SJCRH30 (cell line): ENCODE results near the gene BCAP31. TPM values are rescaled to one million over a fixed set of nuclear protein-coding genes. Genes with fewer than 3 reads are reported as not detected.

Experiments
- DNase-seq, 2 experiments: peaks; one replicate each; pipeline ENCODE4 v3.0.0-alpha.2; 2015 to 2020
- H3K27ac ChIP-seq: fragments of 250-450 bp; sonication (Bioruptor Pico); 2 replicates; pipeline ENCODE4 v1.5.1; 2020; ENCODE audit warnings: mild to moderate bottlenecking, moderate library complexity
- H3K27me3 ChIP-seq: fragments of 250-450 bp; sonication (Bioruptor Pico); 2 replicates; pipeline ENCODE4 v1.5.1; 2020; ENCODE audit warnings: mild to moderate bottlenecking, moderate library complexity
- H3K36me3 ChIP-seq: fragments of 250-450 bp; sonication (Bioruptor Pico); 2 replicates; pipeline ENCODE4 v1.5.1; 2020; ENCODE audit warnings: mild to moderate bottlenecking, moderate library complexity
- H3K4me1 ChIP-seq: fragments of 250-450 bp; sonication (Bioruptor Pico); 2 replicates; pipeline ENCODE4 v1.5.1; 2020; ENCODE audit warnings: mild to moderate bottlenecking, moderate library complexity
- H3K4me3 ChIP-seq: fragments of 250-450 bp; sonication (Bioruptor Pico); 2 replicates; pipeline ENCODE4 v1.5.1; 2020; ENCODE audit warnings: mild to moderate bottlenecking, moderate library complexity
- H3K9me3 ChIP-seq: fragments of 250-450 bp; sonication (Bioruptor Pico); replicated peaks from 2 replicates; pipeline ENCODE4 v1.5.1; 2020; ENCODE audit warnings: mild to moderate bottlenecking, moderate library complexity
- total RNA-seq: library from RNA; depleted of rRNA; stranded (reverse); fragments of >200 nt; shearing (Covaris generic); gene quantifications from 2 replicates; pipeline ENCODE4 v1.2.3, GENCODE V29; 2014; rRNA removed

The BCAP31 gene
- 77.9 and 78.0 TPM in 2 replicates for total RNA-seq

- Histone ChIP-seq H3K4me3 (peak within 1 kb of the TSS; percentile 67), H3K36me3 (peaks cover 2% of the 10 kb centered on the region; the same call in 1 of the 2 replicates), H3K9me3 (no peaks in the 10 kb centered on the region), H3K4me1 (peaks cover 11% of the 10 kb centered on the region), H3K27ac (peak within 1 kb of the TSS; percentile 26), H3K27me3 (no peaks in the 10 kb centered on the region)
- peak; percentile 87 to 88 for DNase-seq
These were observed at the start of gene BCAP31, which contains the start of gene ABCD1 for GRCh38 chrX:153724252-153725038. Gene BCAP31 (minus strand): TSS chrX:153724387. CDS start chrX:153723244, 1,143 bp downstream. Gene ABCD1 (plus strand): TSS chrX:153724856. CDS start chrX:153725267, 411 bp downstream.

GRCh38 chrX:153773218-153773611 lies 49.0 kb upstream of the BCAP31 start:
- Histone ChIP-seq H3K27ac (no peak overlapping the region), H3K27me3 (no peaks in the 10 kb centered on the region), H3K4me1 (no peaks in the 10 kb centered on the region), H3K4me3 (no peak overlapping the region), H3K36me3 (no peaks in the 10 kb centered on the region), H3K9me3 (no peaks in the 10 kb centered on the region)
- no peak for DNase-seq

GRCh38 chrX:153772316-153773217 lies 48.4 kb upstream of the BCAP31 start:
- DNase-seq = no peak

GRCh38 chrX:153771415-153772315 lies 47.5 kb upstream of the BCAP31 start:
- Histone ChIP-seq H3K4me3 (no peak overlapping the region), H3K4me1 (0 out of 2 replicates have a peak, but pooled peaks cover under 1% of the 10 kb centered on the region), H3K36me3 (no peaks in the 10 kb centered on the region), H3K9me3 (no peaks in the 10 kb centered on the region), H3K27ac (no peak overlapping the region), H3K27me3 (no peaks in the 10 kb centered on the region)
- DNase-seq = no peak

More at GRCh38 chrX:153772316-153773217, 48.4 kb upstream of the BCAP31 start:
- Histone ChIP-seq H3K27ac (no peak overlapping the region), H3K4me3 (no peak overlapping the region), H3K9me3 (no peaks in the 10 kb centered on the region), H3K4me1 (no peaks in the 10 kb centered on the region), H3K36me3 (no peaks in the 10 kb centered on the region), H3K27me3 (no peaks in the 10 kb centered on the region)

GRCh38 chrX:153770601-153771414 lies 46.6 kb upstream of the BCAP31 start:
- Histone ChIP-seq H3K36me3 (no peaks in the 10 kb centered on the region), H3K27me3 (no peaks in the 10 kb centered on the region), H3K27ac (no peak overlapping the region), H3K4me1 (0 out of 2 replicates have a peak, but pooled peaks cover 2% of the 10 kb centered on the region), H3K9me3 (no peaks in the 10 kb centered on the region), H3K4me3 (no peak overlapping the region)
- no peak for DNase-seq

GRCh38 chrX:153769865-153770600 lies 45.8 kb upstream of the BCAP31 start:
- no peaks in the 10 kb centered on the region for H3K9me3 ChIP-seq
- H3K27ac ChIP-seq = no peak overlapping the region
- no peak for DNase-seq
- 0 out of 2 replicates have a peak, but pooled peaks cover 3% of the 10 kb centered on the region for H3K4me1 ChIP-seq
- H3K27me3 ChIP-seq = no peaks in the 10 kb centered on the region
- H3K36me3 ChIP-seq = no peaks in the 10 kb centered on the region
- no peak overlapping the region for H3K4me3 ChIP-seq

GRCh38 chrX:153769158-153769864 lies 45.1 kb upstream of the BCAP31 start:
- Histone ChIP-seq H3K36me3 (no peaks in the 10 kb centered on the region), H3K4me3 (no peak overlapping the region), H3K4me1 (peaks cover 10% of the 10 kb centered on the region; the same call in 1 of the 2 replicates), H3K27ac (no peak overlapping the region), H3K9me3 (no peaks in the 10 kb centered on the region), H3K27me3 (no peaks in the 10 kb centered on the region)
- DNase-seq = no peak

GRCh38 chrX:153768311-153769157 lies 44.3 kb upstream of the BCAP31 start:
- no peaks in the 10 kb centered on the region for H3K36me3 ChIP-seq
- H3K4me3 ChIP-seq = no peak overlapping the region
- no peaks in the 10 kb centered on the region for H3K9me3 ChIP-seq
- H3K27me3 ChIP-seq = no peaks in the 10 kb centered on the region
- no peak for DNase-seq
- H3K4me1 ChIP-seq = peaks cover 10% of the 10 kb centered on the region; the same call in 1 of the 2 replicates
- no peak overlapping the region for H3K27ac ChIP-seq

GRCh38 chrX:153767674-153768055 lies 43.5 kb upstream of the BCAP31 start:
- no peaks in the 10 kb centered on the region for H3K36me3 ChIP-seq
- H3K27me3 ChIP-seq = no peaks in the 10 kb centered on the region
- no peak for DNase-seq
- no peaks in the 10 kb centered on the region for H3K9me3 ChIP-seq
- H3K4me1 ChIP-seq = peaks cover 10% of the 10 kb centered on the region; the same call in 1 of the 2 replicates
- no peak overlapping the region for H3K27ac ChIP-seq
- H3K4me3 ChIP-seq = no peak overlapping the region

GRCh38 chrX:153766871-153767673 lies 42.9 kb upstream of the BCAP31 start:
- no peak overlapping the region for H3K27ac ChIP-seq

More at GRCh38 chrX:153766871-153767673, 42.9 kb upstream of the BCAP31 start:
- no peak for DNase-seq
- no peaks in the 10 kb centered on the region for H3K9me3 ChIP-seq
- H3K4me3 ChIP-seq = no peak overlapping the region
- H3K27me3 ChIP-seq = no peaks in the 10 kb centered on the region
- H3K4me1 ChIP-seq = peaks cover 10% of the 10 kb centered on the region; the same call in 1 of the 2 replicates
- no peaks in the 10 kb centered on the region for H3K36me3 ChIP-seq
